C4-2B (cell line): Measurements from ENCODE around the gene SLC15A4.

ENCODE experiments used
- CTCF ChIP-seq: fragments of 450-650 bp; conservative IDR thresholded peaks from 2 replicates; pipeline ENCODE4 v1.5.1; 2017; ENCODE audit warnings: mild to moderate bottlenecking
- ZFX ChIP-seq: fragments of 450-650 bp; IDR thresholded peaks from 2 replicates; pipeline ENCODE4 v1.6.1; 2017

- no peak for TF ChIP-seq CTCF
- TF ChIP-seq ZFX: no peak
Measured at GRCh38 chr12:128793701-128794100, 30.1 kb downstream of the SLC15A4 start.
